ENCODE data around the gene ENO3.

ENO3 gene

GRCh38 chr17:4945944-4946280 is 5.0 kb upstream of the ENO3 start:
- no peak overlapping the region for H4K5ac ChIP-seq (ENCODE audit: low read length)
- peak overlapping the region; percentile 26 for H3K27ac ChIP-seq (ENCODE audit: low read depth, low read length)
- H3K23ac ChIP-seq (ENCODE audit: low read length): no peak overlapping the region
- no CpG with 5 or more reads among the region's 4 CpGs for WGBS (ENCODE audit: extremely low coverage, insufficient coverage, low lambda C conversion rate)
- peak overlapping the region; percentile 88 for H3K56ac ChIP-seq (ENCODE audit: low read length)
- peaks cover 17% of the 10 kb centered on the region for H3K36me3 ChIP-seq (ENCODE audit: control insufficient read depth, insufficient read depth, low read length)
- H3K4ac ChIP-seq (ENCODE audit: low read depth, low read length): no peak overlapping the region
- H4K8ac ChIP-seq (ENCODE audit: low read depth, low read length): no peak overlapping the region
- H3K79me2 ChIP-seq (ENCODE audit: control insufficient read depth, insufficient read depth, low read length): peaks cover 60% of the 10 kb centered on the region
- H3K4me3 ChIP-seq (ENCODE audit: low read length): peak overlapping the region; percentile 90
- no peak overlapping the region for H2BK5ac ChIP-seq (ENCODE audit: low read length)
- H2BK120ac ChIP-seq (ENCODE audit: low read depth, low read length): no peak overlapping the region
- peak overlapping the region; percentile 97 for H3K4me2 ChIP-seq (ENCODE audit: low read length)
- no peak overlapping the region for H2BK15ac ChIP-seq (replicated peaks; ENCODE audit: low read depth)
- H2AK5ac ChIP-seq (ENCODE audit: low read length): no peak overlapping the region
- peaks cover 5% of the 10 kb centered on the region for H3K4me1 ChIP-seq (ENCODE audit: control insufficient read depth, low read depth, low read length)
- H3K79me1 ChIP-seq (ENCODE audit: low read length): peaks cover 16% of the 10 kb centered on the region
- no peaks in the 10 kb centered on the region for H3K27me3 ChIP-seq (ENCODE audit: insufficient read depth, low read length, poor library complexity)
- peak overlapping the region; percentile 84 for H3K9ac ChIP-seq (ENCODE audit: low read length)
- no peak overlapping the region for H3K18ac ChIP-seq (ENCODE audit: low read length)
- DNase-seq: no peak

DNA sequence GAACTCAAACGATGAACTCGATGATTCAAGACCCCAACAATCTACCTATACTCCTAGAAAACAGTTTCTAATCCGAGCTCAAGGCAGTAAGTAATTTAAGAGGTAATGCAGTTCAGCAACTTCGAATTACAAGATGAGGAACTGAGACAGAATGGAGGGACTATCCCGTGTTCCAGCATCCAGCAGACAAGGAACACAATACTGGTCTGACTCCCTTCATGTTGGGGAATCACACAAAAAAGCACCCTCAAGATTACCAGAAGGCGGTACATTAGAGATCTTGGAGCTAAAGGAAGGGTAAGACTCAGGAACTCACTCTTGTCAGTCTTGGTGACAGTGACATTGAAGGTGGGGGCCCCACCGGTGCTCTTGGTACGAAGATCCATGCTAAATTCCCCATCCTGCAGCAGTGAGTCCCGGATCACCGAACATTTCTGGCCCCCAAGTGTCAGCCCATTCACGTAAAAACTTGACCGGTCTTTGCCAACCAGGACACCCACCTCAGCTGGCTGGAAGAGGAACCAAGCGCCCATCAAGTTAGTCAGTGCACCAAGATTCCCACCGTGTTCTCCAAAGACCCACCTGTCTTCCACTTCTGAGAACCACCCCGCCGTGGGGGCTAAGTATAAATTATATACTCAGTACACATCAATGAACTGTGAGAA is 4.5 kb upstream of the ENO3 start:
- Histone ChIP-seq H3K18ac (ENCODE audit: low read length) (no peak overlapping the region), H2AK5ac (ENCODE audit: low read length) (no peak overlapping the region), H4K5ac (ENCODE audit: low read length) (no peak overlapping the region), H3K9ac (ENCODE audit: low read length) (peak overlapping the region; percentile 84), H3K4me2 (ENCODE audit: low read length) (peak overlapping the region; percentile 97), H3K56ac (ENCODE audit: low read length) (peak overlapping the region; percentile 88), H2BK120ac (ENCODE audit: low read depth, low read length) (no peak overlapping the region), H3K4me3 (ENCODE audit: low read length) (peak overlapping the region; percentile 90), H3K4ac (ENCODE audit: low read depth, low read length) (no peak overlapping the region), H3K79me1 (ENCODE audit: low read length) (peaks cover 15% of the 10 kb centered on the region), H3K27ac (ENCODE audit: low read depth, low read length) (peak overlapping the region; percentile 84), H3K36me3 (ENCODE audit: control insufficient read depth, insufficient read depth, low read length) (peaks cover 17% of the 10 kb centered on the region), H2BK15ac (replicated peaks; ENCODE audit: low read depth) (no peak overlapping the region), H3K79me2 (ENCODE audit: control insufficient read depth, insufficient read depth, low read length) (peaks cover 54% of the 10 kb centered on the region), H3K4me1 (ENCODE audit: control insufficient read depth, low read depth, low read length) (peaks cover 10% of the 10 kb centered on the region), H4K8ac (ENCODE audit: low read depth, low read length) (no peak overlapping the region), H2BK5ac (ENCODE audit: low read length) (no peak overlapping the region), H3K23ac (ENCODE audit: low read length) (no peak overlapping the region), H3K27me3 (ENCODE audit: insufficient read depth, low read length, poor library complexity) (no peaks in the 10 kb centered on the region)
- DNase-seq: no peak
- no CpG with 5 or more reads among the region's 16 CpGs for WGBS (ENCODE audit: extremely low coverage, insufficient coverage, low lambda C conversion rate)

GRCh38 chr17:4947010-4947410 is 3.9 kb upstream of the ENO3 start:
- peaks cover 13% of the 10 kb centered on the region for H3K79me1 ChIP-seq (ENCODE audit: low read length)
- H4K5ac ChIP-seq (ENCODE audit: low read length): no peak overlapping the region
- H3K9ac ChIP-seq (ENCODE audit: low read length): peak overlapping the region; percentile 84
- H3K18ac ChIP-seq (ENCODE audit: low read length): peak overlapping the region; percentile 52
- peaks cover 17% of the 10 kb centered on the region for H3K36me3 ChIP-seq (ENCODE audit: control insufficient read depth, insufficient read depth, low read length)
- H3K4ac ChIP-seq (ENCODE audit: low read depth, low read length): no peak overlapping the region
- H3K4me3 ChIP-seq (ENCODE audit: low read length): peak overlapping the region; percentile 90
- peaks cover 15% of the 10 kb centered on the region for H3K4me1 ChIP-seq (ENCODE audit: control insufficient read depth, low read depth, low read length)
- H2AK5ac ChIP-seq (ENCODE audit: low read length): no peak overlapping the region
- H2BK15ac ChIP-seq (replicated peaks; ENCODE audit: low read depth): no peak overlapping the region
- no peak overlapping the region for H2BK120ac ChIP-seq (ENCODE audit: low read depth, low read length)
- peak overlapping the region; percentile 88 for H3K56ac ChIP-seq (ENCODE audit: low read length)
- peak; percentile 30 for DNase-seq
- peak overlapping the region; percentile 97 for H3K4me2 ChIP-seq (ENCODE audit: low read length)
- peak overlapping the region; percentile 84 for H3K27ac ChIP-seq (ENCODE audit: low read depth, low read length)
- H3K27me3 ChIP-seq (ENCODE audit: insufficient read depth, low read length, poor library complexity): no peaks in the 10 kb centered on the region
- H4K8ac ChIP-seq (ENCODE audit: low read depth, low read length): no peak overlapping the region
- no peak overlapping the region for H3K23ac ChIP-seq (ENCODE audit: low read length)
- WGBS (ENCODE audit: extremely low coverage, insufficient coverage, low lambda C conversion rate): no CpG with 5 or more reads among the region's 7 CpGs
- H2BK5ac ChIP-seq (ENCODE audit: low read length): no peak overlapping the region
- H3K79me2 ChIP-seq (ENCODE audit: control insufficient read depth, insufficient read depth, low read length): peaks cover 49% of the 10 kb centered on the region

GRCh38 chr17:4947411-4948165 is 3.3 kb upstream of the ENO3 start:
- Histone ChIP-seq H2BK120ac (ENCODE audit: low read depth, low read length) (peak overlapping the region; percentile 0), H3K56ac (ENCODE audit: low read length) (peak overlapping the region; percentile 100), H3K9ac (ENCODE audit: low read length) (peak overlapping the region; percentile 100), H2BK15ac (replicated peaks; ENCODE audit: low read depth) (no peak overlapping the region), H3K79me2 (ENCODE audit: control insufficient read depth, insufficient read depth, low read length) (peaks cover 44% of the 10 kb centered on the region), H3K27me3 (ENCODE audit: insufficient read depth, low read length, poor library complexity) (no peaks in the 10 kb centered on the region), H4K8ac (ENCODE audit: low read depth, low read length) (peak overlapping the region; percentile 29), H3K4me3 (ENCODE audit: low read length) (peak overlapping the region; percentile 98), H3K4me2 (ENCODE audit: low read length) (peak overlapping the region; percentile 97), H3K23ac (ENCODE audit: low read length) (peak overlapping the region; percentile 99), H3K18ac (ENCODE audit: low read length) (peak overlapping the region; percentile 52), H3K36me3 (ENCODE audit: control insufficient read depth, insufficient read depth, low read length) (peaks cover 15% of the 10 kb centered on the region), H3K4me1 (ENCODE audit: control insufficient read depth, low read depth, low read length) (peaks cover 15% of the 10 kb centered on the region), H4K5ac (ENCODE audit: low read length) (no peak overlapping the region), H3K4ac (ENCODE audit: low read depth, low read length) (peak overlapping the region; percentile 97), H2BK5ac (ENCODE audit: low read length) (peak overlapping the region; percentile 97), H3K79me1 (ENCODE audit: low read length) (peaks cover 11% of the 10 kb centered on the region), H3K27ac (ENCODE audit: low read depth, low read length) (peak overlapping the region; percentile 92), H2AK5ac (ENCODE audit: low read length) (peak overlapping the region; percentile 98)
- WGBS (ENCODE audit: extremely low coverage, insufficient coverage, low lambda C conversion rate): no CpG with 5 or more reads among the region's 56 CpGs
- peak; percentile 82 for DNase-seq

- Histone ChIP-seq H3K18ac (ENCODE audit: low read length) (peak within 1 kb of the TSS; percentile 99), H3K56ac (ENCODE audit: low read length) (peak within 1 kb of the TSS; percentile 100), H3K36me3 (ENCODE audit: control insufficient read depth, insufficient read depth, low read length) (peaks cover 15% of the 10 kb centered on the region), H2AK5ac (ENCODE audit: low read length) (peak within 1 kb of the TSS; percentile 98), H2BK15ac (replicated peaks; ENCODE audit: low read depth) (no peak within 1 kb of the TSS), H3K4me2 (ENCODE audit: low read length) (peak within 1 kb of the TSS; percentile 75), H3K4ac (ENCODE audit: low read depth, low read length) (peak within 1 kb of the TSS; percentile 100), H4K8ac (ENCODE audit: low read depth, low read length) (peak within 1 kb of the TSS; percentile 95), H2BK120ac (ENCODE audit: low read depth, low read length) (peak within 1 kb of the TSS; percentile 55), H3K4me1 (ENCODE audit: control insufficient read depth, low read depth, low read length) (peaks cover 15% of the 10 kb centered on the region), H3K27ac (ENCODE audit: low read depth, low read length) (peak within 1 kb of the TSS; percentile 100), H2BK5ac (ENCODE audit: low read length) (peak within 1 kb of the TSS; percentile 97), H3K27me3 (ENCODE audit: insufficient read depth, low read length, poor library complexity) (no peaks in the 10 kb centered on the region), H3K23ac (ENCODE audit: low read length) (peak within 1 kb of the TSS; percentile 99), H3K9ac (ENCODE audit: low read length) (peak within 1 kb of the TSS; percentile 100), H3K79me1 (ENCODE audit: low read length) (peaks cover 11% of the 10 kb centered on the region), H3K79me2 (ENCODE audit: control insufficient read depth, insufficient read depth, low read length) (peaks cover 38% of the 10 kb centered on the region), H4K5ac (ENCODE audit: low read length) (peak within 1 kb of the TSS; percentile 94), H3K4me3 (ENCODE audit: low read length) (peak within 1 kb of the TSS; percentile 98)
- DNase-seq: peak; percentile 95
- no CpG with 5 or more reads among the region's 59 CpGs for WGBS (ENCODE audit: extremely low coverage, insufficient coverage, low lambda C conversion rate)
These were observed 2.6 kb upstream of the ENO3 start, which contains the start of gene PFN1 for GRCh38 chr17:4948166-4948930. PFN1 (minus strand) TSS chr17:4948530; CDS start chr17:4948394, 136 bp downstream.

Measured in mesendoderm (in vitro differentiated cells).